Measurements from ENCODE around the gene HPS5.

The HPS5 gene

GRCh38 chr11:18309691-18310090, 12.2 kb downstream of the HPS5 start:
- DNase-seq (ENCODE audit: insufficient read length, low spot score) (no peak), FAIRE-seq (no peak)
- TF ChIP-seq POLR2AphosphoS5 (IDR thresholded peaks at IDR 0.05; ENCODE audit: low read depth, low read length) (no peak), POLR2A (IDR thresholded peaks at IDR 0.05; ENCODE audit: low read depth, low read length) (no peak), PAX5 (IDR thresholded peaks at IDR 0.05; ENCODE audit: insufficient read depth, low read length, severe bottlenecking) (no peak), POU2F2 (IDR thresholded peaks at IDR 0.05; ENCODE audit: low read depth, low read length) (no peak), SPI1 (IDR thresholded peaks at IDR 0.05; ENCODE audit: low read depth, low read length) (no peak), TAF1 (IDR thresholded peaks at IDR 0.05; ENCODE audit: low read depth, low read length) (no peak)

- TF ChIP-seq POU2F2 (IDR thresholded peaks at IDR 0.05; ENCODE audit: low read depth, low read length) (no peak), SPI1 (IDR thresholded peaks at IDR 0.05; ENCODE audit: low read depth, low read length) (no peak), POLR2AphosphoS5 (IDR thresholded peaks at IDR 0.05; ENCODE audit: low read depth, low read length) (no peak), POLR2A (IDR thresholded peaks at IDR 0.05; ENCODE audit: low read depth, low read length) (no peak), PAX5 (IDR thresholded peaks at IDR 0.05; ENCODE audit: insufficient read depth, low read length, severe bottlenecking) (no peak), TAF1 (IDR thresholded peaks at IDR 0.05; ENCODE audit: low read depth, low read length) (no peak)
- FAIRE-seq: no peak
Observed at GRCh38 chr11:18308242-18308641, 13.7 kb downstream of the HPS5 start.

GRCh38 chr11:18307461-18308139, 14.3 kb downstream of the HPS5 start:
- TF ChIP-seq PAX5 (IDR thresholded peaks at IDR 0.05; ENCODE audit: insufficient read depth, low read length, severe bottlenecking): no peak
- no peak for TF ChIP-seq POU2F2 (IDR thresholded peaks at IDR 0.05; ENCODE audit: low read depth, low read length)
- no peak for TF ChIP-seq POLR2A (IDR thresholded peaks at IDR 0.05; ENCODE audit: low read depth, low read length)
- TF ChIP-seq SPI1 (IDR thresholded peaks at IDR 0.05; ENCODE audit: low read depth, low read length): no peak
- no peak for TF ChIP-seq POLR2AphosphoS5 (IDR thresholded peaks at IDR 0.05; ENCODE audit: low read depth, low read length)
- no peak for TF ChIP-seq TAF1 (IDR thresholded peaks at IDR 0.05; ENCODE audit: low read depth, low read length)
- DNase-seq (ENCODE audit: insufficient read length, low spot score) (no peak), FAIRE-seq (no peak)

More at GRCh38 chr11:18308242-18308641, 13.7 kb downstream of the HPS5 start:
- DNase-seq (ENCODE audit: insufficient read length, low spot score): no peak

- DNase-seq (ENCODE audit: insufficient read length, low spot score) (no peak), FAIRE-seq (no peak)
- no peak for TF ChIP-seq POLR2A (IDR thresholded peaks at IDR 0.05; ENCODE audit: low read depth, low read length)
- TF ChIP-seq PAX5 (IDR thresholded peaks at IDR 0.05; ENCODE audit: insufficient read depth, low read length, severe bottlenecking): no peak
- TF ChIP-seq POLR2AphosphoS5 (IDR thresholded peaks at IDR 0.05; ENCODE audit: low read depth, low read length): no peak
- no peak for TF ChIP-seq TAF1 (IDR thresholded peaks at IDR 0.05; ENCODE audit: low read depth, low read length)
- TF ChIP-seq SPI1 (IDR thresholded peaks at IDR 0.05; ENCODE audit: low read depth, low read length): no peak
- TF ChIP-seq POU2F2 (IDR thresholded peaks at IDR 0.05; ENCODE audit: low read depth, low read length): no peak
Observed at GRCh38 chr11:18304745-18305144, 17.2 kb downstream of the HPS5 start.

- DNase-seq (ENCODE audit: insufficient read length, low spot score): no peak
- TF ChIP-seq POLR2A (IDR thresholded peaks at IDR 0.05; ENCODE audit: low read depth, low read length): no peak
- no peak for TF ChIP-seq POU2F2 (IDR thresholded peaks at IDR 0.05; ENCODE audit: low read depth, low read length)
- TF ChIP-seq TAF1 (IDR thresholded peaks at IDR 0.05; ENCODE audit: low read depth, low read length): no peak
- TF ChIP-seq PAX5 (IDR thresholded peaks at IDR 0.05; ENCODE audit: insufficient read depth, low read length, severe bottlenecking): no peak
- TF ChIP-seq POLR2AphosphoS5 (IDR thresholded peaks at IDR 0.05; ENCODE audit: low read depth, low read length): no peak
- TF ChIP-seq SPI1 (IDR thresholded peaks at IDR 0.05; ENCODE audit: low read depth, low read length): no peak
- FAIRE-seq: peak; percentile 13
Observed at GRCh38 chr11:18299721-18300120, 22.2 kb downstream of the HPS5 start.

- FAIRE-seq (no peak), DNase-seq (ENCODE audit: insufficient read length, low spot score) (no peak)
- TF ChIP-seq POLR2A (IDR thresholded peaks at IDR 0.05; ENCODE audit: low read depth, low read length): no peak
Observed at GRCh38 chr11:18295316-18295715, 26.6 kb downstream of the HPS5 start.

- TF ChIP-seq SPI1 (IDR thresholded peaks at IDR 0.05; ENCODE audit: low read depth, low read length) (peak; percentile 65), POLR2A (IDR thresholded peaks at IDR 0.05; ENCODE audit: low read depth, low read length) (no peak)
- FAIRE-seq: peak; percentile 80
- no peak for DNase-seq (ENCODE audit: insufficient read length, low spot score)
Observed at GRCh38 chr11:18294862-18295261, 27.1 kb downstream of the HPS5 start.

- FAIRE-seq (no peak), DNase-seq (ENCODE audit: insufficient read length, low spot score) (no peak)
- TF ChIP-seq SPI1 (IDR thresholded peaks at IDR 0.05; ENCODE audit: low read depth, low read length) (no peak), POLR2A (IDR thresholded peaks at IDR 0.05; ENCODE audit: low read depth, low read length) (no peak), POU2F2 (IDR thresholded peaks at IDR 0.05; ENCODE audit: low read depth, low read length) (no peak), PAX5 (IDR thresholded peaks at IDR 0.05; ENCODE audit: insufficient read depth, low read length, severe bottlenecking) (no peak), POLR2AphosphoS5 (IDR thresholded peaks at IDR 0.05; ENCODE audit: low read depth, low read length) (no peak), TAF1 (IDR thresholded peaks at IDR 0.05; ENCODE audit: low read depth, low read length) (no peak)
Observed at GRCh38 chr11:18288911-18289310, 33.0 kb downstream of the HPS5 start.

GRCh38 chr11:18285841-18286240, 36.1 kb downstream of the HPS5 start:
- DNase-seq (ENCODE audit: insufficient read length, low spot score) (no peak), FAIRE-seq (no peak)
- no peak for TF ChIP-seq POLR2A (IDR thresholded peaks at IDR 0.05; ENCODE audit: low read depth, low read length)
- no peak for TF ChIP-seq POU2F2 (IDR thresholded peaks at IDR 0.05; ENCODE audit: low read depth, low read length)
- no peak for TF ChIP-seq SPI1 (IDR thresholded peaks at IDR 0.05; ENCODE audit: low read depth, low read length)
- no peak for TF ChIP-seq POLR2AphosphoS5 (IDR thresholded peaks at IDR 0.05; ENCODE audit: low read depth, low read length)
- TF ChIP-seq TAF1 (IDR thresholded peaks at IDR 0.05; ENCODE audit: low read depth, low read length): no peak
- TF ChIP-seq PAX5 (IDR thresholded peaks at IDR 0.05; ENCODE audit: insufficient read depth, low read length, severe bottlenecking): no peak

- no peak for FAIRE-seq
- no peak for DNase-seq (ENCODE audit: insufficient read length, low spot score)
- TF ChIP-seq SPI1 (IDR thresholded peaks at IDR 0.05; ENCODE audit: low read depth, low read length): 0 out of 2 replicates have a peak, but pooled peaks have one; percentile 25
- TF ChIP-seq POLR2A (IDR thresholded peaks at IDR 0.05; ENCODE audit: low read depth, low read length): no peak
Observed at GRCh38 chr11:18282626-18283025, 39.3 kb downstream of the HPS5 start.

Measured in GM12891 (cell line).